Stimulated activated CD4-positive, alpha-beta T cell treated with anti-CD3 and anti-CD28 coated beads, TNF-alpha, amount 100 ng/mL, for 48 hours (primary cell): ENCODE data around the gene OR10G3.

Experiments
- DNase-seq, 3 donors: peaks; one replicate each; pipeline ENCODE4 v3.0.0-alpha.2; 2020; ENCODE audit warnings: low read depth in 3 of 3

Gene OR10G3

GRCh38 chr14:21535545-21536417 lies 44.1 kb downstream of the OR10G3 start:
- no peak for DNase-seq

- no peak for DNase-seq
These were observed 45.3 kb downstream of the OR10G3 start for GRCh38 chr14:21534576-21534975.

- no peak for DNase-seq
These were observed 46.6 kb downstream of the OR10G3 start for GRCh38 chr14:21533294-21533693.

- DNase-seq, result no peak
These were observed 50.4 kb downstream of the OR10G3 start for GRCh38 chr14:21529515-21529914.

GRCh38 chr14:21528381-21529348 lies 51.2 kb downstream of the OR10G3 start:
- DNase-seq, result no peak

GRCh38 chr14:21527318-21527679 lies 52.6 kb downstream of the OR10G3 start:
- no peak for DNase-seq

- no peak for DNase-seq
These were observed 53.1 kb downstream of the OR10G3 start for GRCh38 chr14:21526672-21527317.

- peak; percentile 33 to 77 (median 49) for DNase-seq
These were observed 53.8 kb downstream of the OR10G3 start, which contains the start of gene SALL2 for GRCh38 chr14:21525962-21526671. Gene SALL2, minus strand, starts transcription at chr14:21526346. Its CDS starts 219 bp downstream, at chr14:21526127.

GRCh38 chr14:21525571-21525961 lies 54.3 kb downstream of the OR10G3 start:
- no peak for DNase-seq

GRCh38 chr14:21524575-21525490 lies 55.0 kb downstream of the OR10G3 start:
- no peak for DNase-seq

GRCh38 chr14:21523203-21523602 lies 56.7 kb downstream of the OR10G3 start:
- no peak for DNase-seq

- no peak for DNase-seq
These were observed 58.4 kb downstream of the OR10G3 start for GRCh38 chr14:21521501-21521900.

GRCh38 chr14:21520767-21521166 lies 59.1 kb downstream of the OR10G3 start:
- DNase-seq, result no peak

- DNase-seq, result no peak
These were observed 61.2 kb downstream of the OR10G3 start for GRCh38 chr14:21518725-21519124.
